K562 (cell line): ENCODE results near the gene PTRH1.

Experiments used
- ZNF140 ChIP-seq: fragments of 250-450 bp; sonication (Bioruptor Pico); IDR thresholded peaks from 2 replicates; pipeline ENCODE4 v1.8.0; 2021; ENCODE audit warnings: moderate library complexity, mild to moderate bottlenecking, inconsistent platforms
- TF ChIP-seq, protein P1 (sequence below), 3 experiments: IDR thresholded peaks in 2 of 3; conservative IDR thresholded peaks in 1 of 3; 2 replicates each; pipeline ENCODE4 v1.5.1; 2011 to 2012; ENCODE audit warnings: low read length in 3 of 3, mild to moderate bottlenecking in 3 of 3, control low read depth in 2 of 3, improper control_type of control experiment in 1 of 3, inconsistent platforms in 1 of 3, low read depth in 1 of 3, mixed read lengths in 1 of 3, moderate library complexity in 1 of 3; ENCODE audit not compliant: insufficient read depth in 2 of 3

DNA sequence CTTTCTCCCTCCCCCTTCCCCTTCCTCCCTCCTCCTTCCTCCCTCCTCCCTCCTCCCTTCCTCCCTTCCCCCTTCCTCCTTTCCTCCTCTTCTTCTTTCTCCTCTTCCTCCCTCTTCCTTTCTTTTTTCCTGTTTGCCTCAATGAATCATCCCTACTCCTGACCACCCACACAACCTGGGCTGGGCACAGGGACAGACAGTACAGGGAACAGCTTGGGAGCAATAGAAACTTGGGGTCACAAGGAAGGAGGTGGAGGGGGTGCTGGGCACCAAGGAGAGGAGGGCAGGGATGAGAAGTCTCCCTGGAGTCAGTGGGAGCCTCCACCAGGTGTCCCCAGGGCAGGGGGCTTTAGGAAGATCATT is 5.4 kb upstream of the PTRH1 start:
- no peak for TF ChIP-seq ZNF140 (CRISPR knock-in tag)
- TF ChIP-seq, protein P1, sequence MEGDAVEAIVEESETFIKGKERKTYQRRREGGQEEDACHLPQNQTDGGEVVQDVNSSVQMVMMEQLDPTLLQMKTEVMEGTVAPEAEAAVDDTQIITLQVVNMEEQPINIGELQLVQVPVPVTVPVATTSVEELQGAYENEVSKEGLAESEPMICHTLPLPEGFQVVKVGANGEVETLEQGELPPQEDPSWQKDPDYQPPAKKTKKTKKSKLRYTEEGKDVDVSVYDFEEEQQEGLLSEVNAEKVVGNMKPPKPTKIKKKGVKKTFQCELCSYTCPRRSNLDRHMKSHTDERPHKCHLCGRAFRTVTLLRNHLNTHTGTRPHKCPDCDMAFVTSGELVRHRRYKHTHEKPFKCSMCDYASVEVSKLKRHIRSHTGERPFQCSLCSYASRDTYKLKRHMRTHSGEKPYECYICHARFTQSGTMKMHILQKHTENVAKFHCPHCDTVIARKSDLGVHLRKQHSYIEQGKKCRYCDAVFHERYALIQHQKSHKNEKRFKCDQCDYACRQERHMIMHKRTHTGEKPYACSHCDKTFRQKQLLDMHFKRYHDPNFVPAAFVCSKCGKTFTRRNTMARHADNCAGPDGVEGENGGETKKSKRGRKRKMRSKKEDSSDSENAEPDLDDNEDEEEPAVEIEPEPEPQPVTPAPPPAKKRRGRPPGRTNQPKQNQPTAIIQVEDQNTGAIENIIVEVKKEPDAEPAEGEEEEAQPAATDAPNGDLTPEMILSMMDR (IDR thresholded peaks at IDR 0.05 in 2 of 3, conservative IDR thresholded peaks at IDR 0.05 in 1 of 3; ENCODE audit: insufficient read depth in 2 of 3, low read depth in 1 of 3, low read length in 3 of 3), result no peak
